Transverse colon (tissue), 4 donors: ENCODE data around the gene LPCAT1. TPM values are rescaled to one million over a fixed set of nuclear protein-coding genes. Genes with fewer than 3 reads are reported as not detected.

Source experiments
- DNase-seq: peaks from one replicate; pipeline ENCODE4 v3.0.0-alpha.2; 2019
- H3K27ac ChIP-seq, 4 donors: fragments of 200-600 bp; sonication (generic); 2 replicates each; pipeline ENCODE4 v1.5.1; 2016 to 2018; ENCODE audit warnings: inconsistent platforms in 4 of 4
- H3K27me3 ChIP-seq: fragments of 200-600 bp; sonication (generic); 2 replicates; pipeline ENCODE4 v1.5.1; 2017; ENCODE audit warnings: inconsistent platforms
- H3K36me3 ChIP-seq, 4 donors: fragments of 200-600 bp; sonication (generic); 2 replicates each; pipeline ENCODE4 v1.5.1; 2017 to 2019; ENCODE audit warnings: inconsistent platforms in 4 of 4
- H3K4me1 ChIP-seq, 4 donors: fragments of 200-600 bp; sonication (generic); 2 replicates each; pipeline ENCODE4 v1.5.1; 2017 to 2020; ENCODE audit warnings: inconsistent platforms in 4 of 4
- H3K4me3 ChIP-seq, 4 donors: fragments of 200-600 bp; sonication (generic); 1 replicate in 1 of 4; 2 replicates in 3 of 4; pipeline versions ENCODE4 v1.5.1 to v1.6.1; 2017 to 2019; ENCODE audit warnings: inconsistent platforms in 4 of 4
- H3K9me3 ChIP-seq, 2 donors: fragments of 200-600 bp; sonication (generic); 2 replicates each; pipeline ENCODE4 v1.5.1; 2017 to 2019; ENCODE audit warnings: inconsistent platforms in 2 of 2
- CTCF ChIP-seq, 5 experiments: fragments of 200-600 bp in 3 of 5; fragments of 450-650 bp in 2 of 5; sonication (generic) in 3 of 5; IDR thresholded peaks; 1 replicate in 2 of 5; 2 replicates in 3 of 5; pipeline ENCODE4 v1.5.1; 2016 to 2017; ENCODE audit warnings: antibody characterized with exemption in 5 of 5, inconsistent platforms in 3 of 5, mild to moderate bottlenecking in 2 of 5, moderate library complexity in 1 of 5
- EP300 ChIP-seq: sonication (generic); formaldehyde crosslinking; IDR thresholded peaks from one replicate; pipeline ENCODE4 v1.6.1; 2017; ENCODE audit warnings: antibody characterized with exemption, low read depth
- POLR2A ChIP-seq: fragments of 450-650 bp; IDR thresholded peaks from one replicate; pipeline ENCODE4 v1.6.1; 2016; ENCODE audit warnings: antibody characterized with exemption, mild to moderate bottlenecking, moderate library complexity
- POLR2AphosphoS5 ChIP-seq, 3 donors: sonication (generic); formaldehyde crosslinking; IDR thresholded peaks; one replicate each; pipeline ENCODE4 v1.6.1; 2016; ENCODE audit warnings: antibody characterized with exemption in 3 of 3
- WGBS, 2 donors: methylation state at CpG; one replicate each; pipeline ENCODE4 v1.1.5; 2018; ENCODE audit warnings: low coverage in 1 of 2; 5-methylcytosine and 5-hydroxymethylcytosine counted together
- in situ Hi-C, 4 donors: fragments of 200-750 bp; cut with MboI; loops; one replicate each; pipeline versions ENCODE4 v1.15.0 to v1.15.1; 2017; ENCODE audit warnings: low sequenced_read_pairs in 3 of 4, low pct_ligation_motif_present in 1 of 4, low pct_unique_long_range_greater_than_20kb in 1 of 4
- intact Hi-C: fragments of 100-400 bp; cut with DNase I; formaldehyde crosslinking; loops from one replicate; pipeline ENCODE4 v1.15.1; 2023; ENCODE audit warnings: low total_unique reads
- total RNA-seq, 4 donors: library from RNA; depleted of rRNA; stranded (reverse); fragments of >200 nt; gene quantifications; one replicate each; pipeline ENCODE4 v1.1.0, GENCODE V29; 2016

The LPCAT1 gene
- total RNA-seq, 4 donors from 2014 or later: 10.0 to 50.5 (median 21.0) TPM

GRCh38 chr5:1548702-1549474 is 25.1 kb upstream of the LPCAT1 start:
- H3K27ac ChIP-seq: no peak overlapping the region
- DNase-seq: no peak
- in situ Hi-C loops: no loop called here
- intact Hi-C loops: no loop called here
- no peaks in the 10 kb centered on the region for H3K27me3 ChIP-seq
- TF ChIP-seq EP300 (no peak), CTCF (IDR thresholded peaks at IDR 0.05) (no peak), POLR2A (no peak), POLR2AphosphoS5 (IDR thresholded peaks at IDR 0.05) (no peak)
- H3K36me3 ChIP-seq: no peaks in the 10 kb centered on the region
- WGBS, 2 donors: 79% methylated on average over 33 of the region's 33 CpGs; no CpG with 5 or more reads in 1 of the 2 donors
- no peaks in the 10 kb centered on the region for H3K9me3 ChIP-seq
- no peaks in the 10 kb centered on the region for H3K4me1 ChIP-seq
- no peak overlapping the region for H3K4me3 ChIP-seq

- WGBS, 2 donors: 80 to 92% methylated on average over 1 to 6 of the region's 6 CpGs
- peaks cover 0 to 3% (median 0%) of the 10 kb centered on the region in 4 donors for H3K4me1 ChIP-seq
- no peaks in the 10 kb centered on the region for H3K36me3 ChIP-seq
- no peak for DNase-seq
- no peaks in the 10 kb centered on the region for H3K27me3 ChIP-seq
- H3K4me3 ChIP-seq: no peak overlapping the region
- in situ Hi-C loops (no loop called here), intact Hi-C loops (no loop called here)
- no peaks in the 10 kb centered on the region for H3K9me3 ChIP-seq
- no peak overlapping the region for H3K27ac ChIP-seq
- TF ChIP-seq CTCF (IDR thresholded peaks at IDR 0.05) (no peak), EP300 (no peak), POLR2A (no peak), POLR2AphosphoS5 (IDR thresholded peaks at IDR 0.05) (no peak)
Observed at GRCh38 chr5:1547655-1548054, 23.9 kb upstream of the LPCAT1 start.

GRCh38 chr5:1547236-1547635 is 23.5 kb upstream of the LPCAT1 start:
- H3K4me3 ChIP-seq: no peak overlapping the region
- in situ Hi-C loops (no loop called here), intact Hi-C loops (no loop called here)
- H3K27me3 ChIP-seq: no peaks in the 10 kb centered on the region
- TF ChIP-seq POLR2AphosphoS5 (IDR thresholded peaks at IDR 0.05) (no peak), POLR2A (no peak), EP300 (no peak), CTCF (IDR thresholded peaks at IDR 0.05) (no peak)
- peaks cover 0 to 3% (median 0%) of the 10 kb centered on the region in 4 donors for H3K4me1 ChIP-seq
- H3K27ac ChIP-seq: no peak overlapping the region
- no peak for DNase-seq
- no peaks in the 10 kb centered on the region for H3K9me3 ChIP-seq
- H3K36me3 ChIP-seq: no peaks in the 10 kb centered on the region
- WGBS, 2 donors: 84 to 93% methylated on average over 8 to 11 of the region's 11 CpGs

- H3K4me1 ChIP-seq: peaks cover 0 to 6% (median 0%) of the 10 kb centered on the region in 4 donors
- H3K9me3 ChIP-seq: no peaks in the 10 kb centered on the region
- no peak overlapping the region for H3K27ac ChIP-seq
- DNase-seq: no peak
- intact Hi-C loops: no loop called here
- in situ Hi-C loops: no loop called here
- no peaks in the 10 kb centered on the region for H3K27me3 ChIP-seq
- TF ChIP-seq EP300 (no peak), CTCF (IDR thresholded peaks at IDR 0.05) (no peak), POLR2A (no peak), POLR2AphosphoS5 (IDR thresholded peaks at IDR 0.05) (no peak)
- no peak overlapping the region for H3K4me3 ChIP-seq
- H3K36me3 ChIP-seq: no peaks in the 10 kb centered on the region
- 88 to 89% methylated on average over 9 to 18 of the region's 18 CpGs for WGBS, 2 donors
Observed at GRCh38 chr5:1546556-1546955, 22.8 kb upstream of the LPCAT1 start.
